DOHH2 (cell line): ENCODE data around the gene PIK3R2.

ENCODE experiments used
- CTCF ChIP-seq: fragments of 200-600 bp; sonication (generic); IDR thresholded peaks from one replicate; pipeline ENCODE4 v1.5.1; 2014; ENCODE audit warnings: antibody characterized with exemption, mild to moderate bottlenecking, low read depth, low read length; ENCODE audit not compliant: poor library complexity, severe bottlenecking
- EZH2phosphoT487 ChIP-seq: fragments of 200-600 bp; sonication (generic); IDR thresholded peaks from 2 replicates; pipeline ENCODE4 v1.6.1; 2017; ENCODE audit warnings: borderline replicate concordance, mild to moderate bottlenecking, antibody characterized with exemption, low read length, moderate library complexity, mixed read lengths

GRCh38 chr19:18114483-18114882, 38.5 kb upstream of the PIK3R2 start:
- TF ChIP-seq CTCF (no peak), EZH2phosphoT487 (no peak)
